AG04449 (cell line): ENCODE results near the gene WDR86.

Source experiments
- CTCF ChIA-PET: fragments of 350-600 bp; formaldehyde crosslinking; extraction: SDS; loops from one replicate; lab custom pipeline; 2021; ENCODE audit warnings: antibody characterized with exemption; lab: Yijun Ruan, JAX
- POLR2A ChIA-PET: fragments of 400-600, 350-600 bp; formaldehyde crosslinking; extraction: SDS; loops from one replicate; lab custom pipeline; 2020; ENCODE audit warnings: antibody characterized with exemption, inconsistent platforms; lab: Yijun Ruan, JAX
- DNase-seq: peaks from one replicate; pipeline ENCODE4 v3.0.0-alpha.2; 2010; ENCODE audit warnings: low read depth, low spot score
- H3K4me3 ChIP-seq: 2 replicates; pipeline ENCODE4 v1.5.1; 2011; ENCODE audit warnings: low read depth, mild to moderate bottlenecking, control low read depth, low read length
- CTCF ChIP-seq: IDR thresholded peaks from one replicate; pipeline ENCODE4 v1.5.1; 2011; ENCODE audit warnings: mild to moderate bottlenecking, moderate library complexity, low read length, control low read depth, inconsistent platforms; ENCODE audit not compliant: insufficient read depth; ENCODE audit errors: missing control alignments

WDR86 gene

GRCh38 chr7:151334628-151335027 lies 75.2 kb downstream of the WDR86 start:
- CTCF ChIA-PET = interaction anchor here (0.8 to 3.0 kb wide), 4 partner anchors 14 to 25 kb away, joined by 3 to 18 read pairs (median 3); no protein-coding TSS in a partner anchor
- no peak for TF ChIP-seq CTCF
- POLR2A ChIA-PET = no interaction called here
- no peak overlapping the region for H3K4me3 ChIP-seq
- no peak for DNase-seq
